ENCODE results near the gene TRIML2. TPM values are rescaled to one million over a fixed set of nuclear protein-coding genes. Genes with fewer than 3 reads are reported as not detected.

TRIML2 gene
- total and polyA plus RNA-seq, 2 of the 13 experiments (the other 11 are each of a cell fraction or from before 2014, with no cell fraction given) = not detected

DNA sequence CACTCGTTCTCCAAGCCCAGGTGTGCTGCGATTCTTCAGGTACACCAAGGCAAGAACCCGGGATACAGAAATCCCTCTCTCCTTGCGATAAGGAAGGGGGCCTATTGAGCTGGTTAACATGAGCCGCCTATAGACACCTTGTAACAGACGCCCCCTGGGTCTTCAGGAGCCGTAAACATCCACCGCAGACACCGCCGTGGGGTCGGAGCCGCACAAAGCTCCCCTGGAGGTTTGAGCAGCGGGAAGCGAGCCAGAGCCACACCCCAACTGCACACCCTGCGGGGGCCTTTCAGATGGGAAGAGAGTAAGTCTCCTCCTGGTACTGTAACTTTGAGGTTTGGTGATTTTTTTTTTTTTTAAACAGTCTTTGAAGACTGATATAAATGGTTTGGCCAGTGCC lies 67.2 kb downstream of the TRIML2 start:
- intact Hi-C loops (cut with micrococcal nuclease; ENCODE audit: unreplicated experiment) (no loop called here), in situ Hi-C loops (cut with HindIII; ENCODE audit: extremely low pct_ligation_motif_present, low pct_unique_long_range_greater_than_20kb) (no loop called here)
- no peak overlapping the region for H3K4me2 ChIP-seq (ENCODE audit: low read depth, low read length)
- WGBS (ENCODE audit: low lambda C conversion rate) = 74% methylated on average over 10 of the region's 15 CpGs
- CTCF ChIA-PET (ENCODE audit: low intra/inter-chr PET ratio, low total read pairs) = no interaction called here
- H3K4me3 ChIP-seq (replicated peaks in 1 of 3; ENCODE audit: insufficient read depth in 1 of 3, low read depth in 2 of 3, low read length in 3 of 3) = no peak overlapping the region
- no peak for DNase-seq (ENCODE audit: low spot score)
- no peak overlapping the region for H3K27ac ChIP-seq (ENCODE audit: extremely low read length, insufficient read depth, low read length)
- TF ChIP-seq HIVEP1 (CRISPR knock-in tag; IDR thresholded peaks at IDR 0.05) (no peak), DNMT1 (CRISPR knock-in tag; IDR thresholded peaks at IDR 0.05) (no peak), ZNF598 (CRISPR knock-in tag; IDR thresholded peaks at IDR 0.05; ENCODE audit: borderline replicate concordance) (no peak)
- TF ChIP-seq, protein P1, sequence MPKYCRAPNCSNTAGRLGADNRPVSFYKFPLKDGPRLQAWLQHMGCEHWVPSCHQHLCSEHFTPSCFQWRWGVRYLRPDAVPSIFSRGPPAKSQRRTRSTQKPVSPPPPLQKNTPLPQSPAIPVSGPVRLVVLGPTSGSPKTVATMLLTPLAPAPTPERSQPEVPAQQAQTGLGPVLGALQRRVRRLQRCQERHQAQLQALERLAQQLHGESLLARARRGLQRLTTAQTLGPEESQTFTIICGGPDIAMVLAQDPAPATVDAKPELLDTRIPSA (CRISPR knock-in tag; IDR thresholded peaks at IDR 0.05; ENCODE audit: borderline replicate concordance) = no peak
- no peak for FAIRE-seq
- no TSS peak for BruUV-seq (replicated peaks)
- H4K20me1 ChIP-seq (ENCODE audit: insufficient read depth, low read length) = no peaks in the 10 kb centered on the region
- no peak overlapping the region for H2AFZ ChIP-seq (ENCODE audit: low read length)
- H3K27me3 ChIP-seq (ENCODE audit: control insufficient read depth in 1 of 2, insufficient read depth in 2 of 2, low read length in 2 of 2) = no peaks in the 10 kb centered on the region
- POLR2A ChIA-PET = no interaction called here
- no peak overlapping the region for H3K9ac ChIP-seq (ENCODE audit: insufficient read depth, low read depth, low read length)
- H3K36me3 ChIP-seq (replicated peaks in 1 of 2; ENCODE audit: control insufficient read depth in 1 of 2, insufficient read depth in 2 of 2, low read length in 2 of 2) = no peaks in the 10 kb centered on the region
- H3K9me3 ChIP-seq (ENCODE audit: low read length) = no peaks in the 10 kb centered on the region
- no peak for ATAC-seq
- no peaks in the 10 kb centered on the region for H3K79me2 ChIP-seq (ENCODE audit: insufficient read depth, low read length)
- no peaks in the 10 kb centered on the region for H3K4me1 ChIP-seq (ENCODE audit: insufficient read depth, low read length)

DNA sequence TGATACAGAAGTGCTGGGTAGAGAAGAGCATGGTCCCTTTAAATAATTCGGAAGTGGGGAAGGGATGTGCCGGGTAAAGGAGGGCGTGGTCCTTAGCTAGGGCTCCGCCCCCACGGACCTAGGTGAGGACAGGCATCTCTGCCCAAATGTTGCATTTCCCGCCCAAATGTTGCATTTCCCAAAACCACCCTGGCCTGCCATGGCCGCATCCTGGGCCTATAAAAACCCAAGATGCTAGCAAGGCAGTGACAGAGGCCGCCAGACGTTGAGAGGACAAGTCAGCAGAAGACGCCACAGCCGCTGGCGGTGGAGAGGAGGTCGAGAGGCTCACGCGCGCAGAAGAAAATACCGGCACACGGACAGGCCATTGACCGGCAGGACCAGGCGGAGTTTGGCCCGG lies 67.7 kb downstream of the TRIML2 start:
- no TSS peak for BruUV-seq (replicated peaks)
- FAIRE-seq = no peak
- no peak for DNase-seq (ENCODE audit: low spot score)
- H3K79me2 ChIP-seq (ENCODE audit: insufficient read depth, low read length) = no peaks in the 10 kb centered on the region
- in situ Hi-C loops (cut with HindIII; ENCODE audit: extremely low pct_ligation_motif_present, low pct_unique_long_range_greater_than_20kb) (no loop called here), intact Hi-C loops (cut with micrococcal nuclease; ENCODE audit: unreplicated experiment) (no loop called here)
- H3K9me3 ChIP-seq (ENCODE audit: low read length) = no peaks in the 10 kb centered on the region
- no peaks in the 10 kb centered on the region for H3K4me1 ChIP-seq (ENCODE audit: insufficient read depth, low read length)
- no peak overlapping the region for H2AFZ ChIP-seq (ENCODE audit: low read length)
- TF ChIP-seq CBX5 (CRISPR knock-in tag; IDR thresholded peaks at IDR 0.05; ENCODE audit: borderline replicate concordance) = no peak
- no peak for TF ChIP-seq KDM5A (IDR thresholded peaks at IDR 0.05; ENCODE audit: borderline replicate concordance, low read length)
- TF ChIP-seq ZNF567 (CRISPR knock-in tag; IDR thresholded peaks at IDR 0.05; ENCODE audit: borderline replicate concordance) = no peak
- TF ChIP-seq KMT2B (CRISPR knock-in tag; IDR thresholded peaks at IDR 0.05) = no peak
- no peak for TF ChIP-seq ATF7-NPFF (CRISPR knock-in tag; IDR thresholded peaks at IDR 0.05; ENCODE audit: low read depth)
- no peak for TF ChIP-seq HMGA1 (CRISPR knock-in tag; conservative IDR thresholded peaks at IDR 0.05)
- no peak for TF ChIP-seq HCFC1 (IDR thresholded peaks at IDR 0.05; ENCODE audit: low read depth, low read length)
- no peak for TF ChIP-seq ZNF792 (CRISPR knock-in tag; IDR thresholded peaks at IDR 0.05)
- no peak for TF ChIP-seq ZNF678 (CRISPR knock-in tag; IDR thresholded peaks at IDR 0.05)
- TF ChIP-seq ETV6 (CRISPR knock-in tag; conservative IDR thresholded peaks at IDR 0.05) = no peak
- no peak for TF ChIP-seq NR2F6 (IDR thresholded peaks at IDR 0.05)
- no peak for TF ChIP-seq NR2F6 (CRISPR knock-in tag; IDR thresholded peaks at IDR 0.05)
- TF ChIP-seq MED1 (CRISPR knock-in tag; IDR thresholded peaks at IDR 0.05) = no peak
- TF ChIP-seq ZFP90 (CRISPR knock-in tag; IDR thresholded peaks at IDR 0.05; ENCODE audit: borderline replicate concordance) = no peak
- no peak for TF ChIP-seq MTA3 (CRISPR knock-in tag; IDR thresholded peaks at IDR 0.05)
- TF ChIP-seq SALL2 (CRISPR knock-in tag; IDR thresholded peaks at IDR 0.05) = no peak
- no peak for ATAC-seq
- H3K4me2 ChIP-seq (ENCODE audit: low read depth, low read length) = no peak overlapping the region
- no peak overlapping the region for H3K27ac ChIP-seq (ENCODE audit: extremely low read length, insufficient read depth, low read length)
- no peaks in the 10 kb centered on the region for H3K36me3 ChIP-seq (replicated peaks in 1 of 2; ENCODE audit: control insufficient read depth in 1 of 2, insufficient read depth in 2 of 2, low read length in 2 of 2)
- H3K4me3 ChIP-seq (replicated peaks in 1 of 3; ENCODE audit: insufficient read depth in 1 of 3, low read depth in 2 of 3, low read length in 3 of 3) = no peak overlapping the region
- H3K27me3 ChIP-seq (ENCODE audit: control insufficient read depth in 1 of 2, insufficient read depth in 2 of 2, low read length in 2 of 2) = no peaks in the 10 kb centered on the region
- POLR2A ChIA-PET = no interaction called here
- H4K20me1 ChIP-seq (ENCODE audit: insufficient read depth, low read length) = no peaks in the 10 kb centered on the region
- H3K9ac ChIP-seq (ENCODE audit: insufficient read depth, low read depth, low read length) = no peak overlapping the region
- 66% methylated on average over 21 of the region's 21 CpGs for whole genome bisulfite sequencing (ENCODE audit: low lambda C conversion rate)
- CTCF ChIA-PET (ENCODE audit: low intra/inter-chr PET ratio, low total read pairs) = no interaction called here

Data from HepG2 (cell line).